HepG2 (cell line): ENCODE data around the gene POC1B. TPM values are rescaled to one million over a fixed set of nuclear protein-coding genes. Genes with fewer than 3 reads are reported as not detected.

Experiments used
- ESRRA ChIP-seq: sonication (generic); formaldehyde crosslinking; IDR thresholded peaks from 2 replicates; pipeline ENCODE4 v1.5.1; 2020; ENCODE audit warnings: mild to moderate bottlenecking, low read depth, missing genetic modification reagents
- GTF3A ChIP-seq: sonication (generic); formaldehyde crosslinking; conservative IDR thresholded peaks from 2 replicates; pipeline ENCODE4 v1.4.0; 2020; ENCODE audit warnings: mild to moderate bottlenecking, missing genetic modification reagents
- HES4 ChIP-seq: sonication (generic); formaldehyde crosslinking; IDR thresholded peaks from 2 replicates; pipeline ENCODE4 v1.9.0; 2021; ENCODE audit warnings: mild to moderate bottlenecking, missing genetic modification reagents, borderline replicate concordance
- KMT2B ChIP-seq: IDR thresholded peaks from 2 replicates; pipeline ENCODE4 v1.6.1; 2016; ENCODE audit warnings: missing genetic modification reagents, missing compliant biosample characterization
- SMARCE1 ChIP-seq: fragments of 450-650 bp; IDR thresholded peaks from 2 replicates; pipeline ENCODE4 v1.6.1; 2017; ENCODE audit warnings: borderline replicate concordance
- ZNF224 ChIP-seq: sonication (generic); formaldehyde crosslinking; IDR thresholded peaks from 2 replicates; pipeline ENCODE4 v1.5.0; 2020; ENCODE audit warnings: mild to moderate bottlenecking, missing genetic modification reagents
- ZNF282 ChIP-seq: fragments of 450-650 bp; IDR thresholded peaks from 2 replicates; pipeline ENCODE4 v1.6.1; 2018; ENCODE audit not compliant: partially characterized antibody
- ZNF317 ChIP-seq: sonication (generic); formaldehyde crosslinking; IDR thresholded peaks from 2 replicates; pipeline ENCODE4 v1.5.0; 2020; ENCODE audit warnings: mild to moderate bottlenecking, missing genetic modification reagents
- ZNF432 ChIP-seq: sonication (generic); formaldehyde crosslinking; IDR thresholded peaks from 2 replicates; pipeline ENCODE4 v1.5.0; 2020; ENCODE audit warnings: missing genetic modification reagents, mild to moderate bottlenecking, borderline replicate concordance
- ZNF496 ChIP-seq: sonication (generic); formaldehyde crosslinking; IDR thresholded peaks from 2 replicates; pipeline ENCODE4 v1.8.1; 2023; ENCODE audit warnings: mild to moderate bottlenecking, moderate library complexity, missing genetic modification reagents; ENCODE audit not compliant: insufficient replicate concordance
- ZNF619 ChIP-seq: sonication (generic); formaldehyde crosslinking; IDR thresholded peaks from 2 replicates; pipeline ENCODE4 v1.4.0; 2020; ENCODE audit warnings: mild to moderate bottlenecking, missing genetic modification reagents
- polyA plus RNA-seq, 8 experiments: library from polyadenylated mRNA; depleted of rRNA in 3 of 8; stranded (reverse) in 7 of 8; unstranded in 1 of 8; fragments of >200 nt; fragmentation: Illumina TruSeq in 4 of 8; extraction: Trizol in 4 of 8; gene quantifications; 2 replicates each; pipeline versions ENCODE4 v1.2.1 to v1.2.3, GENCODE V29; 2011 to 2016; ENCODE audit warnings: low read depth in 4 of 8, missing spikeins in 1 of 8, mixed read lengths in 1 of 8; ENCODE audit not compliant: insufficient read depth in 1 of 8
- total RNA-seq, 5 experiments: library from RNA; depleted of rRNA; stranded (reverse); fragments of >200 nt; fragmentation: Illumina TruSeq; extraction: Trizol; gene quantifications; 2 replicates each; pipeline ENCODE4 v1.2.3, GENCODE V29; 2016; ENCODE audit warnings: low read depth in 1 of 5
- TF ChIP-seq, protein P1 (sequence below): sonication (generic); formaldehyde crosslinking; IDR thresholded peaks from 2 replicates; pipeline ENCODE4 v1.4.0; 2020; ENCODE audit warnings: missing genetic modification reagents, borderline replicate concordance
- TF ChIP-seq, protein P2 (sequence below): sonication (generic); formaldehyde crosslinking; conservative IDR thresholded peaks from 2 replicates; pipeline ENCODE4 v1.4.0; 2020; ENCODE audit warnings: missing genetic modification reagents
- TF ChIP-seq, protein P3 (sequence below): IDR thresholded peaks from 2 replicates; pipeline ENCODE4 v1.6.1; 2016; ENCODE audit warnings: missing genetic modification reagents, missing compliant biosample characterization
- TF ChIP-seq, protein P4 (sequence below): sonication (generic); formaldehyde crosslinking; IDR thresholded peaks from 2 replicates; pipeline ENCODE4 v1.8.0; 2022; ENCODE audit warnings: low read depth, missing genetic modification reagents
- TF ChIP-seq, protein P5 (sequence below): sonication (generic); formaldehyde crosslinking; IDR thresholded peaks from 2 replicates; pipeline ENCODE4 v1.8.1; 2023; ENCODE audit warnings: mild to moderate bottlenecking, moderate library complexity, missing genetic modification reagents
- TF ChIP-seq, protein P6 (sequence below): sonication (generic); formaldehyde crosslinking; IDR thresholded peaks from 2 replicates; pipeline ENCODE4 v1.8.0; 2022; ENCODE audit warnings: mild to moderate bottlenecking, missing genetic modification reagents, moderate library complexity

The POC1B gene
- total and polyA plus RNA-seq, 2 of the 13 experiments (the other 11 are each of a cell fraction or from before 2014, with no cell fraction given): 9.3 to 11.0 TPM

DNA sequence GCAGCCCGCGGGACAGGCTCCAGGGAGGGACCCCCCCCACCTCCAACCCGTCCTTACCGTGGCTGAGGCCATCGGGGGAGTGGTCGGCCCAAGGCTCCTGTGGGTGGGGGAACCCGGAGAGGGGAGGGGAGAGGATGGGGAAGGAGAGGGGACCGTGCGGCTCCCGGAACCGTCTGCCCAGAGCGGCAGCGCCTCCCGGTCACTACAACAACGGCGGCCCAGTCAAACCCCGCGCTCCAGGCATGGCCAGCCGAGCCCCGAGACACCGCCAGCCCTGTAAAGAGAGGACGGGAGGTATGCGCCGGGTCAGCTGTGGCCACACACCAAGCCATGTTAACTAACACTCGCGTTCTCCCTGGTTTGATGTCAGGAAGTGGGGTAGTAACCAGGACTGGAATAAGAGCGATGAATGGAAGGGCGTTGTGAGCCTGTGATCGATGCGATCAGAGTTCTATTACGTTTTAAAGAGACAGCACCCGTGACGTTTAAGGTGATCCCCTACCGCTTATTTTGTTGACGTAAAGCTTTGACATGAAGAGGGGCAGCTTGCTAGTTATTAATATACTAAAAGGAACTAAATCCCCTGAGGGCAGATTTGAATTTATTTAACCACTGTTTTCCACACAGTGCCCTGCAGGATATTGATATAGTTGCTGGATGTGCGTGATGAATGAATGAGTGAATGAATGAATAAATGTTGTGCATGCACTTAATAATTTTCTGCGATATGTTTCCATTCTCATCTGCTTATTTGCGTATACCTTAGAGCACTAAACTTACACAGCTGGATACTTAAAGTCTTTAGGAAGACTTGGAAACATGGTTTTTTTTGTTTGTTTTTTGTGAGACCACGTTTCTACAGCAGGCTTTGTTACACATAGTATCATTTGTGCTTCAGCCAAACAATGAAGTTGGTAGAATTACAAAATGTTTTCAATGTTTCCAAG is at the start of gene POC1B (continued):
- TF ChIP-seq, protein P1, sequence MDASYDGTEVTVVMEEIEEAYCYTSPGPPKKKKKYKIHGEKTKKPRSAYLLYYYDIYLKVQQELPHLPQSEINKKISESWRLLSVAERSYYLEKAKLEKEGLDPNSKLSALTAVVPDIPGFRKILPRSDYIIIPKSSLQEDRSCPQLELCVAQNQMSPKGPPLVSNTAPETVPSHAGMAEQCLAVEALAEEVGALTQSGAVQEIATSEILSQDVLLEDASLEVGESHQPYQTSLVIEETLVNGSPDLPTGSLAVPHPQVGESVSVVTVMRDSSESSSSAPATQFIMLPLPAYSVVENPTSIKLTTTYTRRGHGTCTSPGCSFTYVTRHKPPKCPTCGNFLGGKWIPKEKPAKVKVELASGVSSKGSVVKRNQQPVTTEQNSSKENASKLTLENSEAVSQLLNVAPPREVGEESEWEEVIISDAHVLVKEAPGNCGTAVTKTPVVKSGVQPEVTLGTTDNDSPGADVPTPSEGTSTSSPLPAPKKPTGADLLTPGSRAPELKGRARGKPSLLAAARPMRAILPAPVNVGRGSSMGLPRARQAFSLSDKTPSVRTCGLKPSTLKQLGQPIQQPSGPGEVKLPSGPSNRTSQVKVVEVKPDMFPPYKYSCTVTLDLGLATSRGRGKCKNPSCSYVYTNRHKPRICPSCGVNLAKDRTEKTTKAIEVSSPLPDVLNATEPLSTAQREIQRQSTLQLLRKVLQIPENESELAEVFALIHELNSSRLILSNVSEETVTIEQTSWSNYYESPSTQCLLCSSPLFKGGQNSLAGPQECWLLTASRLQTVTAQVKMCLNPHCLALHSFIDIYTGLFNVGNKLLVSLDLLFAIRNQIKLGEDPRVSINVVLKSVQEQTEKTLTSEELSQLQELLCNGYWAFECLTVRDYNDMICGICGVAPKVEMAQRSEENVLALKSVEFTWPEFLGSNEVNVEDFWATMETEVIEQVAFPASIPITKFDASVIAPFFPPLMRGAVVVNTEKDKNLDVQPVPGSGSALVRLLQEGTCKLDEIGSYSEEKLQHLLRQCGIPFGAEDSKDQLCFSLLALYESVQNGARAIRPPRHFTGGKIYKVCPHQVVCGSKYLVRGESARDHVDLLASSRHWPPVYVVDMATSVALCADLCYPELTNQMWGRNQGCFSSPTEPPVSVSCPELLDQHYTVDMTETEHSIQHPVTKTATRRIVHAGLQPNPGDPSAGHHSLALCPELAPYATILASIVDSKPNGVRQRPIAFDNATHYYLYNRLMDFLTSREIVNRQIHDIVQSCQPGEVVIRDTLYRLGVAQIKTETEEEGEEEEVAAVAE: no peak
- TF ChIP-seq ESRRA (no peak), ZNF317 (CRISPR knock-in tag) (peak; percentile 33; the same call in 1 of the 2 replicates), GTF3A (CRISPR knock-in tag) (no peak), ZNF619 (CRISPR knock-in tag) (peak; percentile 76; the same call in 1 of the 2 replicates), KMT2B (CRISPR knock-in tag) (peak; percentile 98), ZNF282 (no peak), HES4 (CRISPR knock-in tag) (0 out of 2 replicates have a peak, but pooled peaks have one; percentile 43), SMARCE1 (no peak), ZNF224 (CRISPR knock-in tag) (no peak), ZNF496 (CRISPR knock-in tag) (no peak), ZNF432 (CRISPR knock-in tag) (no peak)
- TF ChIP-seq, protein P2, sequence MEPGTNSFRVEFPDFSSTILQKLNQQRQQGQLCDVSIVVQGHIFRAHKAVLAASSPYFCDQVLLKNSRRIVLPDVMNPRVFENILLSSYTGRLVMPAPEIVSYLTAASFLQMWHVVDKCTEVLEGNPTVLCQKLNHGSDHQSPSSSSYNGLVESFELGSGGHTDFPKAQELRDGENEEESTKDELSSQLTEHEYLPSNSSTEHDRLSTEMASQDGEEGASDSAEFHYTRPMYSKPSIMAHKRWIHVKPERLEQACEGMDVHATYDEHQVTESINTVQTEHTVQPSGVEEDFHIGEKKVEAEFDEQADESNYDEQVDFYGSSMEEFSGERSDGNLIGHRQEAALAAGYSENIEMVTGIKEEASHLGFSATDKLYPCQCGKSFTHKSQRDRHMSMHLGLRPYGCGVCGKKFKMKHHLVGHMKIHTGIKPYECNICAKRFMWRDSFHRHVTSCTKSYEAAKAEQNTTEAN (CRISPR knock-in tag): no peak
- TF ChIP-seq, protein P3, sequence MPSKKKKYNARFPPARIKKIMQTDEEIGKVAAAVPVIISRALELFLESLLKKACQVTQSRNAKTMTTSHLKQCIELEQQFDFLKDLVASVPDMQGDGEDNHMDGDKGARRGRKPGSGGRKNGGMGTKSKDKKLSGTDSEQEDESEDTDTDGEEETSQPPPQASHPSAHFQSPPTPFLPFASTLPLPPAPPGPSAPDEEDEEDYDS (CRISPR knock-in tag): no peak
- TF ChIP-seq, protein P4, sequence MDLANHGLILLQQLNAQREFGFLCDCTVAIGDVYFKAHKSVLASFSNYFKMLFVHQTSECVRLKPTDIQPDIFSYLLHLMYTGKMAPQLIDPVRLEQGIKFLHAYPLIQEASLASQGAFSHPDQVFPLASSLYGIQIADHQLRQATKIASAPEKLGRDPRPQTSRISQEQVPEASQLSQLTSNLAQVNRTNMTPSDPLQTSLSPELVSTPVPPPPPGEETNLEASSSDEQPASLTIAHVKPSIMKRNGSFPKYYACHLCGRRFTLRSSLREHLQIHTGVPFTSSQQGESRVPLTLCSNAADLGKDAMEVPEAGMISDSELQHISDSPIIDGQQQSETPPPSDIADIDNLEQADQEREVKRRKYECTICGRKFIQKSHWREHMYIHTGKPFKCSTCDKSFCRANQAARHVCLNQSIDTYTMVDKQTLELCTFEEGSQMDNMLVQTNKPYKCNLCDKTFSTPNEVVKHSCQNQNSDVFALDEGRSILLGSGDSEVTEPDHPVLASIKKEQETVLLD (CRISPR knock-in tag): peak; percentile 55; the same call in 1 of the 2 replicates
- TF ChIP-seq, protein P5, sequence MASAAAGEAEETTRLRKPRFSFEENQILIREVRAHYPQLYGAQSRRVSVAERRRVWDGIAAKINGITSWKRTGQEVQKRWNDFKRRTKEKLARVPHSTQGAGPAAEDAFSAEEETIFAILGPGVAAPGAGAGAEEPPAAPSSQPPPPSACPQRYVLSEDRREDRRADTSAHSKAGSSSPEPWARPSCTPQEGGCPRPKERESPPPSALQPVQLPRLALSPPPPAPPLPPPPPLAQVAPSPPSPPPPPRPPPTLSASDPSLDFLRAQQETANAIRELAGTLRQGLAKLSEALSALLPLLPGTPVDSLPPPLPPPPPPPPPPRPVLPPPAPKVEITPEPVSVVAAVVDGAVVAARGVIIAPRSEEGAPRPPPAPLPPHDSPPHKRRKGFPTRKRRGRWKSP (CRISPR knock-in tag): peak; percentile 65
- TF ChIP-seq, protein P6, sequence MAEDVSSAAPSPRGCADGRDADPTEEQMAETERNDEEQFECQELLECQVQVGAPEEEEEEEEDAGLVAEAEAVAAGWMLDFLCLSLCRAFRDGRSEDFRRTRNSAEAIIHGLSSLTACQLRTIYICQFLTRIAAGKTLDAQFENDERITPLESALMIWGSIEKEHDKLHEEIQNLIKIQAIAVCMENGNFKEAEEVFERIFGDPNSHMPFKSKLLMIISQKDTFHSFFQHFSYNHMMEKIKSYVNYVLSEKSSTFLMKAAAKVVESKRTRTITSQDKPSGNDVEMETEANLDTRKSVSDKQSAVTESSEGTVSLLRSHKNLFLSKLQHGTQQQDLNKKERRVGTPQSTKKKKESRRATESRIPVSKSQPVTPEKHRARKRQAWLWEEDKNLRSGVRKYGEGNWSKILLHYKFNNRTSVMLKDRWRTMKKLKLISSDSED (CRISPR knock-in tag): no peak
